Thyroid gland (tissue), 4 donors: ENCODE results near the gene CCDC78. TPM values are rescaled to one million over a fixed set of nuclear protein-coding genes. Genes with fewer than 3 reads are reported as not detected.

ENCODE experiments used
- DNase-seq, 2 donors: peaks; one replicate each; pipeline ENCODE4 v3.0.0-alpha.2; 2019
- H3K27ac ChIP-seq, 3 donors: fragments of 200-600 bp; sonication (generic); 1 replicate in 2 of 3; 2 replicates in 1 of 3; pipeline ENCODE4 v1.5.1; 2016 to 2019; ENCODE audit warnings: mild to moderate bottlenecking in 1 of 3, moderate library complexity in 1 of 3
- H3K27me3 ChIP-seq: fragments of 200-600 bp; sonication (generic); one replicate; pipeline ENCODE4 v1.5.1; 2019
- H3K36me3 ChIP-seq, 2 donors: fragments of 200-600 bp; sonication (generic); one replicate each; pipeline ENCODE4 v1.5.1; 2016 to 2019
- H3K4me1 ChIP-seq, 2 donors: fragments of 200-600 bp; sonication (generic); one replicate each; pipeline ENCODE4 v1.5.1; 2017 to 2019
- H3K4me3 ChIP-seq, 3 donors: fragments of 200-600 bp; sonication (generic); replicated peaks in 1 of 3; 1 replicate in 2 of 3; 2 replicates in 1 of 3; pipeline ENCODE4 v1.5.1; 2016; ENCODE audit warnings: mild to moderate bottlenecking in 1 of 3
- H3K9me3 ChIP-seq: fragments of 200-600 bp; sonication (generic); one replicate; pipeline ENCODE4 v1.5.1; 2017
- CTCF ChIP-seq, 6 experiments: fragments of 200-600 bp in 3 of 6; fragments of 450-650 bp in 3 of 6; sonication (generic) in 3 of 6; IDR thresholded peaks; one replicate each; pipeline ENCODE4 v1.5.1; 2016 to 2019; ENCODE audit warnings: antibody characterized with exemption in 6 of 6, mild to moderate bottlenecking in 2 of 6, inconsistent platforms in 1 of 6, moderate library complexity in 1 of 6
- POLR2A ChIP-seq, 2 donors: fragments of 450-650 bp; IDR thresholded peaks; one replicate each; pipeline ENCODE4 v1.6.1; 2017; ENCODE audit warnings: antibody characterized with exemption in 2 of 2, mild to moderate bottlenecking in 2 of 2, moderate library complexity in 1 of 2
- WGBS, 2 donors: methylation state at CpG; one replicate each; pipeline ENCODE4 v1.1.5; 2017; 5-methylcytosine and 5-hydroxymethylcytosine counted together
- intact Hi-C: fragments of 100-400 bp; cut with DNase I; formaldehyde crosslinking; loops from one replicate; pipeline ENCODE4 v1.15.1; 2023
- total RNA-seq, 4 donors: library from RNA; depleted of rRNA; stranded (reverse); fragments of >200 nt; gene quantifications; one replicate each; pipeline ENCODE4 v1.2.3, GENCODE V29; 2016

Gene CCDC78
- total RNA-seq, 4 donors from 2014 or later, result 0.27 TPM; not detected in 3

- TF ChIP-seq CTCF (IDR thresholded peaks at IDR 0.05), result no peak
- TF ChIP-seq POLR2A (IDR thresholded peaks at IDR 0.05), result no peak
- Histone ChIP-seq H3K4me3 (no peak overlapping the region), H3K36me3 (no peaks in the 10 kb centered on the region), H3K27ac (no peak overlapping the region), H3K9me3 (no peaks in the 10 kb centered on the region), H3K4me1 (peaks cover 28 to 51% of the 10 kb centered on the region in 2 donors), H3K27me3 (no peaks in the 10 kb centered on the region)
- WGBS, 2 donors, result 89 to 93% methylated on average over 17 to 22 of the region's 29 CpGs
- DNase-seq, result no peak
- intact Hi-C loops, result loop anchor here (10.0 kb wide), 1 partner anchor 338 kb away; no protein-coding TSS in a partner anchor
Measured at GRCh38 chr16:716768-717325, 9.4 kb downstream of the CCDC78 start.

DNA sequence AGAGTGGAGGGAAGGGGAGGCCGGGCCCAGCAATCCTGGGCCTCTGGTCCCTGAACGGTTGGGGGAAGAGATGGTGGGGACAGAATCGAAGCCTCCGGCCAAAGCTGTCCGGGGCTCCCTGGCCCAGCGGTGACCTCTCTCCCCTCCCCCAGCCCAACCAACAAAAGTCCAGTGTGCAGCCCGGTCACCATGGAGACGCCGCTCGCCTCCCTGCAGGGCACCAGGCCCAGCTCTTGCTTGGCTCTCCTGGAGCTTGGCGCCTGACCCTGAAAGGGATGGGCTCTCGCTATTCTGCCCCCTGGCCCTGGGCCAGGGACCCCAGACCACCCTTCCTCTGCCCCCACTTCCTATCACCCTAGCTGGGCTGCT is 10.1 kb downstream of the CCDC78 start:
- no peaks in the 10 kb centered on the region for H3K36me3 ChIP-seq
- H3K27me3 ChIP-seq, result no peaks in the 10 kb centered on the region
- intact Hi-C loops, result loop anchor here (10.0 kb wide), 1 partner anchor 339 kb away; no protein-coding TSS in a partner anchor
- TF ChIP-seq POLR2A (IDR thresholded peaks at IDR 0.05) (no peak), CTCF (IDR thresholded peaks at IDR 0.05) (no peak)
- 13% methylated on average over 11 of the region's 12 CpGs; no CpG with 5 or more reads in 1 of the 2 donors for WGBS, 2 donors
- H3K27ac ChIP-seq, result no peak overlapping the region
- no peaks in the 10 kb centered on the region for H3K9me3 ChIP-seq
- peak; percentile 71 to 81 for DNase-seq
- H3K4me3 ChIP-seq, result peak overlapping the region in 1 of 3 donors; percentile 57
- H3K4me1 ChIP-seq, result peaks cover 23 to 46% of the 10 kb centered on the region in 2 donors

DNA sequence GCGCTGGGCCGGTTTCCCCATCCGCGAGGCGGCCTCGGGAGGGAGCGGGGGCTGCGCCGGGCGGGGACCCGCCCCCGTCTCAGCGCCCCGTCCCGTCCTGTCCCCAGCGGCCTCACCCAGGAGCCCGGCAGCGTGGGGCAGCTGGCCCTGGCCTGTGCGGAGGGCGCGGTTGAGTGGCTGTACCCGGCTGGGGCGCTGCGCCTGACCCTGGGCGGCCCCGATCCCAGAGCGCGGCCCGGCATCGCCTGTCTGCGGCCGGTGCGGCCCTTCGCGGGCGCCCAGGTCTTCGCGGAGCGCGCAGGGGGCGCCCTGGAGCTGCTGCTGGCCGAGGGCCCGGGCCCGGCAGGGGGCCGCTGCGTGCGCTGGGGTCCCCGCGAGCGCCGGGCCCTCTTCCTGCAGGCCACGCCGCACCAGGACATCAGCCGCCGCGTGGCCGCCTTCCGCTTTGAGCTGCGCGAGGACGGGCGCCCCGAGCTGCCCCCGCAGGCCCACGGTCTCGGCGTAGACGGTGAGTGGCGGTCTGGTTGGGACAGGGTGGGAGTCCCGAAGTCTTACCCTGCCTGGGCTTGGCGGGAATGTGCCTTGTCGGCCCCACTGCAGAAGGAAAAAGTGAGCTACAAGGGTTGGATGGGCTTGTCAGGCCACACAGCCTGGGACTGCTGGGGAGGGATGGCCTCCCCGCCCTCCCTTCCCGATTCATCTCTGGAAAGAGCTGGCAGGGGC is 10.6 kb downstream of the CCDC78 start:
- Histone ChIP-seq H3K4me1 (peaks cover 23 to 46% of the 10 kb centered on the region in 2 donors), H3K4me3 (peak overlapping the region; percentile 53 to 57 (median 53)), H3K36me3 (no peaks in the 10 kb centered on the region), H3K27me3 (no peaks in the 10 kb centered on the region), H3K9me3 (no peaks in the 10 kb centered on the region), H3K27ac (no peak overlapping the region)
- intact Hi-C loops, result loop anchor here (10.0 kb wide), 1 partner anchor 339 kb away; no protein-coding TSS in a partner anchor
- WGBS, 2 donors, result 0 to 3% methylated on average over 2 to 19 of the region's 74 CpGs
- no peak for TF ChIP-seq POLR2A (IDR thresholded peaks at IDR 0.05)
- peak in 1 of 6 experiments; percentile 8 for TF ChIP-seq CTCF (IDR thresholded peaks at IDR 0.05)
- peak in 1 of 2 donors; percentile 35 for DNase-seq

GRCh38 chr16:714558-715476 is 11.4 kb downstream of the CCDC78 start, which contains the start of gene METRN:
Gene METRN (plus strand): TSS chr16:715118. CDS start chr16:715290, 172 bp downstream.
- intact Hi-C loops, result loop anchor here (10.0 kb wide), 1 partner anchor 340 kb away; no protein-coding TSS in a partner anchor
- 14 to 33% methylated on average over 3 to 15 of the region's 108 CpGs for WGBS, 2 donors

More at GRCh38 chr16:714558-715476, 11.4 kb downstream of the CCDC78 start, which contains the start of gene METRN:
- no peak for TF ChIP-seq CTCF (IDR thresholded peaks at IDR 0.05)
- peak in 1 of 2 donors; percentile 46 for TF ChIP-seq POLR2A (IDR thresholded peaks at IDR 0.05)
- no peak within 1 kb of the TSS for H3K27ac ChIP-seq
- no peaks in the 10 kb centered on the region for H3K9me3 ChIP-seq
- peaks cover 17 to 39% of the 10 kb centered on the region in 2 donors for H3K4me1 ChIP-seq
- peak within 1 kb of the TSS; percentile 53 to 57 (median 53) for H3K4me3 ChIP-seq
- no peaks in the 10 kb centered on the region for H3K36me3 ChIP-seq
- H3K27me3 ChIP-seq, result no peaks in the 10 kb centered on the region
- DNase-seq, result peak; percentile 94 to 96
